ENCODE measurements around the gene TNXB.

- TF ChIP-seq POLR2A (IDR thresholded peaks at IDR 0.05; ENCODE audit: low read length): peak; percentile 28
- no peak for TF ChIP-seq GATA1 (IDR thresholded peaks at IDR 0.05; ENCODE audit: low read depth, low read length)
Observed at GRCh38 chr6:32148289-32149091, 39.4 kb upstream of the TNXB start.

All from erythroblast (primary cell).